OCI-LY1 (cell line): ENCODE results near the gene LIN28B.

Experiments
- CTCF ChIP-seq: fragments of 200-600 bp; sonication (generic), shearing (Covaris generic); IDR thresholded peaks from 2 replicates; pipeline ENCODE4 v1.5.1; 2017; ENCODE audit warnings: mild to moderate bottlenecking, antibody characterized with exemption, low read length, moderate library complexity, mixed read lengths
- EZH2 ChIP-seq: fragments of 200-600 bp; sonication (generic), shearing (Covaris generic); IDR thresholded peaks from 2 replicates; pipeline ENCODE4 v1.8.0; 2017; ENCODE audit warnings: borderline replicate concordance, mixed run types, mild to moderate bottlenecking, antibody characterized with exemption, low read length, moderate library complexity, mixed read lengths

- no peak for TF ChIP-seq CTCF
- TF ChIP-seq EZH2 = no peak
These were observed 95.1 kb downstream of the LIN28B start for GRCh38 chr6:105051941-105052471.
